Smooth muscle cell (in vitro differentiated cells): ENCODE data around the gene CFAP43. TPM values are rescaled to one million over a fixed set of nuclear protein-coding genes. Genes with fewer than 3 reads are reported as not detected.

Experiments used
- DNase-seq: peaks from one replicate; lab custom pipeline; 2025; ENCODE audit not compliant: unreplicated experiment; lab: John Stamatoyannopoulos, UW
- H2AFZ ChIP-seq: fragments of 200-600 bp; sonication (generic); 2 replicates; pipeline ENCODE4 v1.6.0; 2016; ENCODE audit warnings: antibody characterized with exemption, low read depth, mild to moderate bottlenecking
- H3F3A ChIP-seq: fragments of 200-600 bp; sonication (generic); 2 replicates; pipeline ENCODE4 v1.6.0; 2017; ENCODE audit warnings: antibody characterized with exemption, low read depth
- H3K27ac ChIP-seq: fragments of 200-600 bp; sonication (generic); 2 replicates; pipeline ENCODE4 v1.5.1; 2016; ENCODE audit warnings: low read depth, mild to moderate bottlenecking
- H3K27me3 ChIP-seq: fragments of 200-600 bp; sonication (generic); 2 replicates; pipeline ENCODE4 v1.6.1; 2016; ENCODE audit warnings: low read depth, mild to moderate bottlenecking
- H3K36me3 ChIP-seq: fragments of 200-600 bp; sonication (generic); 2 replicates; pipeline ENCODE4 v1.5.1; 2016; ENCODE audit warnings: low read depth
- H3K4me1 ChIP-seq: fragments of 200-600 bp; sonication (generic); 2 replicates; pipeline ENCODE4 v1.5.1; 2016; ENCODE audit warnings: low read depth
- H3K4me2 ChIP-seq: fragments of 200-600 bp; sonication (generic); 2 replicates; pipeline ENCODE4 v1.6.0; 2016; ENCODE audit warnings: mild to moderate bottlenecking
- H3K4me3 ChIP-seq: fragments of 200-600 bp; sonication (generic); 2 replicates; pipeline ENCODE4 v1.5.1; 2016; ENCODE audit warnings: mild to moderate bottlenecking
- H3K79me2 ChIP-seq: fragments of 200-600 bp; sonication (generic); 2 replicates; pipeline ENCODE4 v1.6.0; 2016; ENCODE audit warnings: low read depth, mild to moderate bottlenecking
- H3K9ac ChIP-seq: fragments of 200-600 bp; sonication (generic); 2 replicates; pipeline ENCODE4 v1.6.0; 2016; ENCODE audit warnings: low read depth
- H3K9me3 ChIP-seq: fragments of 200-600 bp; sonication (generic); replicated peaks from 2 replicates; pipeline ENCODE4 v1.5.1; 2016; ENCODE audit warnings: low read depth
- H4K20me1 ChIP-seq: fragments of 200-600 bp; sonication (generic); 2 replicates; pipeline ENCODE4 v1.6.0; 2016; ENCODE audit warnings: low read depth
- WGBS: methylation state at CpG from one replicate; pipeline ENCODE4 v1.1.7; 2016; ENCODE audit warnings: low lambda C conversion rate; 5-methylcytosine and 5-hydroxymethylcytosine counted together
- polyA plus RNA-seq: library from polyadenylated mRNA; unstranded; fragments of >200 nt; fragmentation: Nextera tagmentation; extraction: Ambion mirVana; gene quantifications from 2 replicates; pipeline ENCODE4 v1.2.1, GENCODE V29; 2016
- total RNA-seq: library from RNA; depleted of rRNA; stranded (reverse); fragments of >200 nt; gene quantifications from 2 replicates; pipeline ENCODE4 v1.2.3, GENCODE V29; 2014
- TF ChIP-seq, protein P1 (sequence below): fragments of 200-600 bp; sonication (generic); IDR thresholded peaks from 2 replicates; pipeline ENCODE4 v1.5.1; 2017; ENCODE audit warnings: borderline replicate concordance, mild to moderate bottlenecking, antibody characterized with exemption; ENCODE audit not compliant: insufficient read depth, poor library complexity, severe bottlenecking

CFAP43 gene
- total and polyA plus RNA-seq, 2 experiments from 2014 or later: 0.04 to 0.50 TPM

DNA sequence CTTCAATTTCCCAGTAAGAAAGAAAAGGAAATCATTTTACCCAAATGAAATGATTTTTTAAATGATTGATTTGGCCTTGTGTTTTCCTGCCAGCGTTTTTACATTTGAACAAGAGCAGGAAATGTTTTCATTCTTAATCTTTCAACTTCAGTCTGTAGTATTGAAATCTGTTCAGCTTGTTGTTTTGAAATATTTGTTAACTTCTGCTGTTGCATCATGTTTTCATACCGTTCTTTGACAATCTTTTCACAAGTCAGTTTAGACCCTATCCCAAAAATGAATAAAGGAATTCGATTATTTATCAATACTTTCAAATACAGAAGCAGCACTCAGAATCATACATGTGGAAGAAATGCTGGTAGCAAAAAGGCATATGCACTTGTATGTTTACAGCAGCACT lies 102.1 kb downstream of the CFAP43 start:
- no peaks in the 10 kb centered on the region for H3F3A ChIP-seq
- WGBS: 87% methylated on average over 3 of the region's 3 CpGs
- H2AFZ ChIP-seq: no peak overlapping the region
- no peaks in the 10 kb centered on the region for H4K20me1 ChIP-seq
- no peaks in the 10 kb centered on the region for H3K36me3 ChIP-seq
- peaks cover 6% of the 10 kb centered on the region for H3K4me1 ChIP-seq
- TF ChIP-seq, protein P1, sequence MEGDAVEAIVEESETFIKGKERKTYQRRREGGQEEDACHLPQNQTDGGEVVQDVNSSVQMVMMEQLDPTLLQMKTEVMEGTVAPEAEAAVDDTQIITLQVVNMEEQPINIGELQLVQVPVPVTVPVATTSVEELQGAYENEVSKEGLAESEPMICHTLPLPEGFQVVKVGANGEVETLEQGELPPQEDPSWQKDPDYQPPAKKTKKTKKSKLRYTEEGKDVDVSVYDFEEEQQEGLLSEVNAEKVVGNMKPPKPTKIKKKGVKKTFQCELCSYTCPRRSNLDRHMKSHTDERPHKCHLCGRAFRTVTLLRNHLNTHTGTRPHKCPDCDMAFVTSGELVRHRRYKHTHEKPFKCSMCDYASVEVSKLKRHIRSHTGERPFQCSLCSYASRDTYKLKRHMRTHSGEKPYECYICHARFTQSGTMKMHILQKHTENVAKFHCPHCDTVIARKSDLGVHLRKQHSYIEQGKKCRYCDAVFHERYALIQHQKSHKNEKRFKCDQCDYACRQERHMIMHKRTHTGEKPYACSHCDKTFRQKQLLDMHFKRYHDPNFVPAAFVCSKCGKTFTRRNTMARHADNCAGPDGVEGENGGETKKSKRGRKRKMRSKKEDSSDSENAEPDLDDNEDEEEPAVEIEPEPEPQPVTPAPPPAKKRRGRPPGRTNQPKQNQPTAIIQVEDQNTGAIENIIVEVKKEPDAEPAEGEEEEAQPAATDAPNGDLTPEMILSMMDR: no peak
- DNase-seq: no peak
- H3K4me2 ChIP-seq: no peak overlapping the region
- H3K79me2 ChIP-seq: no peaks in the 10 kb centered on the region
- H3K9me3 ChIP-seq: no peaks in the 10 kb centered on the region
- H3K4me3 ChIP-seq: no peak overlapping the region
- no peak overlapping the region for H3K27ac ChIP-seq
- no peak overlapping the region for H3K9ac ChIP-seq
- peaks cover 7% of the 10 kb centered on the region for H3K27me3 ChIP-seq

DNA sequence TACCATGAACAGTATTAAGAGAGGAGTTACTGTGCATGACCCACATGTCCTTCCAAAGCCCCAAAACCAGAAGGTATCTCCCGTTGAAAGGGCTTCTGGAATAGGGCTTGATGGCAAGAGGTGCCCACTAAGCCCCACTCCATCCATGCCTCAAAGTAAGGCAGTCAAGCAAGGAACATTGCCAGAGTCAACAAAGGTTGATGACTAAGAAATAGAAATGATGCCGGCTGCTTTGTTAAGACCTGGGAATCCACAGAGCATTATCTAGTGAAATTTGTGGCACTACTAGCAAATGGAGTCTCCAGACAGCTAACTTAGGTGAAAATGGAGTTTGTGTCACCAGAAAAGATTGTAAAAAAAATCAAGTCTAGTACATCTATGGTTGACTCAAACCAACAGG lies 104.0 kb downstream of the CFAP43 start:
- WGBS: 91% methylated on average over 2 of the region's 2 CpGs
- no peak overlapping the region for H3K27ac ChIP-seq
- peaks cover 4% of the 10 kb centered on the region for H3K27me3 ChIP-seq
- H3F3A ChIP-seq: no peaks in the 10 kb centered on the region
- H3K4me2 ChIP-seq: no peak overlapping the region
- no peak overlapping the region for H2AFZ ChIP-seq
- H3K9ac ChIP-seq: no peak overlapping the region
- H3K9me3 ChIP-seq: no peaks in the 10 kb centered on the region
- H4K20me1 ChIP-seq: no peaks in the 10 kb centered on the region
- no peaks in the 10 kb centered on the region for H3K36me3 ChIP-seq
- no peak overlapping the region for H3K4me3 ChIP-seq
- no peak for DNase-seq
- peaks cover 8% of the 10 kb centered on the region for H3K4me1 ChIP-seq
- no peaks in the 10 kb centered on the region for H3K79me2 ChIP-seq
- TF ChIP-seq, protein P1: no peak

DNA sequence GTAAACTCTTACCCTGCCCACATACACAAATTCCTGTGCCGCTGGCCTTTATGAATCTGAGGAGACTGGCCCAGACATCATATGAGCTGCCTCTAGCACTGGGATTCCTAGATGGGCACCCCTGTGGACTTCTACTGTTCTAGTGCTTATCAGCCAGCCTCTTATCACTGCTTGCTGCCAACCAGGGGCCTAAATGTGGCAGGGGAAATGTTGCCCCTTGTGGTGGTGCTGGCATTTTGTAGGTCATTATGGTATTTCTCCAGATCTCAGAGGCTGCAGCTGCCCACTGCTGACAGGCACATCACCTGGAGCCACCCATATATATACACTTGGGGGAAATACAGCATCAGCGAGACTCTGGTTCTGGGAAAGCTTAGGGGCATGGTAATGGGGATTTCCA lies 104.8 kb downstream of the CFAP43 start:
- H3K4me2 ChIP-seq: no peak overlapping the region
- TF ChIP-seq, protein P1: peak; percentile 10
- peaks cover 15% of the 10 kb centered on the region for H3K4me1 ChIP-seq
- H3K27ac ChIP-seq: no peak overlapping the region
- no peaks in the 10 kb centered on the region for H3F3A ChIP-seq
- no peaks in the 10 kb centered on the region for H3K79me2 ChIP-seq
- H3K9ac ChIP-seq: no peak overlapping the region
- no peaks in the 10 kb centered on the region for H3K9me3 ChIP-seq
- no peak overlapping the region for H3K4me3 ChIP-seq
- no peak for DNase-seq
- no peaks in the 10 kb centered on the region for H3K36me3 ChIP-seq
- no peak overlapping the region for H2AFZ ChIP-seq
- WGBS: 84% methylated on average over 2 of the region's 2 CpGs
- H3K27me3 ChIP-seq: no peaks in the 10 kb centered on the region
- no peaks in the 10 kb centered on the region for H4K20me1 ChIP-seq

DNA sequence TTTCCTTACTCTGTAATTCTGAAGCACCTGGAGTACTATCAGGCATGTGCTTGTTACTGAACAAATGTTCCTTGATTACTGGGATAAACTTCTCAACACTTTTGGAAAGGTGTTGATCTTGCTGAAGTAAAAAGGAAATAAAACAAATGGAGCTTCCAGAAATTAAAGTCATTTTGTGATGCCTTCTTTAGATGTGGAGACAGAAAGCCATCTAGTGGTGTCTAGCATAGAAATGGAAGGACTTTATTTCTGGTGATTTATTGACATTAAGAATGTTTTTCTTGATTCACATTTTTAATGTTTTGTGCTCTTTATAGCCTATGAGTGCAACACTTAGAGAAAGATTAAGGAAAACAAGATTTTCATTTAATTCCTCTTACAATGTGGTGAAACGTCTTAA lies 108.8 kb downstream of the CFAP43 start:
- peaks cover 29% of the 10 kb centered on the region for H3K4me1 ChIP-seq
- H3K27ac ChIP-seq: no peak overlapping the region
- H3F3A ChIP-seq: peaks cover 10% of the 10 kb centered on the region
- DNase-seq: no peak
- H3K4me2 ChIP-seq: peak overlapping the region; percentile 89
- no peaks in the 10 kb centered on the region for H3K27me3 ChIP-seq
- no peaks in the 10 kb centered on the region for H4K20me1 ChIP-seq
- no peak overlapping the region for H3K4me3 ChIP-seq
- no peak overlapping the region for H3K9ac ChIP-seq
- TF ChIP-seq, protein P1: peak; percentile 15
- H3K36me3 ChIP-seq: no peaks in the 10 kb centered on the region
- no peak overlapping the region for H2AFZ ChIP-seq
- no peaks in the 10 kb centered on the region for H3K9me3 ChIP-seq
- H3K79me2 ChIP-seq: no peaks in the 10 kb centered on the region
- 91% methylated on average over 1 of the region's 1 CpG for WGBS
